ENCODE data around the gene IDUA. TPM values are rescaled to one million over a fixed set of nuclear protein-coding genes. Genes with fewer than 3 reads are reported as not detected.

Gene IDUA
- total RNA-seq, 1 experiment from 2014 or later: 10.1 TPM

- Histone ChIP-seq H3F3A (ENCODE audit: low read length, unreplicated experiment) (no peaks in the 10 kb centered on the region), H2AFZ (ENCODE audit: low read length) (no peak overlapping the region), H3K27ac (ENCODE audit: low read length) (no peak overlapping the region), H3K27me3 (ENCODE audit: low read length) (no peaks in the 10 kb centered on the region), H3K4me3 (ENCODE audit: low read length) (no peak overlapping the region), H3K9me2 (replicated peaks; ENCODE audit: low read length) (no peaks in the 10 kb centered on the region), H3K4me2 (ENCODE audit: low read length) (no peak overlapping the region), H3K4me1 (ENCODE audit: insufficient read depth, low read length) (no peaks in the 10 kb centered on the region; the same call in 1 of the 2 replicates), H3K9ac (ENCODE audit: low read length) (no peak overlapping the region), H3K36me3 (ENCODE audit: low read depth, low read length) (no peaks in the 10 kb centered on the region), H3K79me2 (ENCODE audit: low read length) (no peaks in the 10 kb centered on the region), H3K9me3 (ENCODE audit: low read length) (no peaks in the 10 kb centered on the region), H4K20me1 (ENCODE audit: low read length) (no peaks in the 10 kb centered on the region)
- no TSS peak for BruUV-seq (replicated peaks)
- intact Hi-C loops (cut with micrococcal nuclease): no loop called here
- TF ChIP-seq EZH2phosphoT487 (IDR thresholded peaks at IDR 0.05; ENCODE audit: borderline replicate concordance, low read length) (no peak), EZH2 (IDR thresholded peaks at IDR 0.05; ENCODE audit: low read length, unreplicated experiment) (no peak)
- TF ChIP-seq, protein P1, sequence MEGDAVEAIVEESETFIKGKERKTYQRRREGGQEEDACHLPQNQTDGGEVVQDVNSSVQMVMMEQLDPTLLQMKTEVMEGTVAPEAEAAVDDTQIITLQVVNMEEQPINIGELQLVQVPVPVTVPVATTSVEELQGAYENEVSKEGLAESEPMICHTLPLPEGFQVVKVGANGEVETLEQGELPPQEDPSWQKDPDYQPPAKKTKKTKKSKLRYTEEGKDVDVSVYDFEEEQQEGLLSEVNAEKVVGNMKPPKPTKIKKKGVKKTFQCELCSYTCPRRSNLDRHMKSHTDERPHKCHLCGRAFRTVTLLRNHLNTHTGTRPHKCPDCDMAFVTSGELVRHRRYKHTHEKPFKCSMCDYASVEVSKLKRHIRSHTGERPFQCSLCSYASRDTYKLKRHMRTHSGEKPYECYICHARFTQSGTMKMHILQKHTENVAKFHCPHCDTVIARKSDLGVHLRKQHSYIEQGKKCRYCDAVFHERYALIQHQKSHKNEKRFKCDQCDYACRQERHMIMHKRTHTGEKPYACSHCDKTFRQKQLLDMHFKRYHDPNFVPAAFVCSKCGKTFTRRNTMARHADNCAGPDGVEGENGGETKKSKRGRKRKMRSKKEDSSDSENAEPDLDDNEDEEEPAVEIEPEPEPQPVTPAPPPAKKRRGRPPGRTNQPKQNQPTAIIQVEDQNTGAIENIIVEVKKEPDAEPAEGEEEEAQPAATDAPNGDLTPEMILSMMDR (conservative IDR thresholded peaks at IDR 0.05; ENCODE audit: low read depth, low read length): no peak
- ATAC-seq (no peak), DNase-seq (no peak)
- CTCF ChIA-PET: no interaction called here
- POLR2A ChIA-PET (ENCODE audit: unreplicated experiment): no interaction called here
Observed at GRCh38 chr4:1033840-1034551, 47.2 kb downstream of the IDUA start.

DNA sequence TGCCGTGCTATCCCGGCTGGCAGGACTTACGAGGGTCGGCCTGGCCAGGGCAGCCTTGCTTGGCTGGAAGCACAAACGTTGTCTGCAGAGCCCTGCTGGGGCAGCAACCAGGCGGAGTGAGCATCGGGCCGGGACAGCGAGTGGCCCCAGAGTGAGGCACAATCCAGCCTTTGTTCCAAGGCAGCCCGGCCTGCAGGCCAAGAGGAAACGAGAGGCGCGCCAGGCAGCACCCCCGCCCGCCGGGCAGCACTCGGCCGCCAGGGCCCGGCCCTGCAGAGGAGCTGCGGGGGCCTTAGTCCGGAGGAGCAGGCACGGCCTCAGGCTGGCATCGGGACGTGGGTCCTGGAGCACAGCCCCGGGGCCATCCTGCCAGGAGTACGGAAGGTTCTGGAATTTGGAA, 48.7 kb downstream of the IDUA start:
- ChIA-PET POLR2A (ENCODE audit: unreplicated experiment) (no interaction called here), CTCF (no interaction called here)
- intact Hi-C loops (cut with micrococcal nuclease): no loop called here
- ATAC-seq: no peak
- no TSS peak for BruUV-seq (replicated peaks)
- no peak for DNase-seq
- no peak overlapping the region for H3K4me2 ChIP-seq (ENCODE audit: low read length)
- H4K20me1 ChIP-seq (ENCODE audit: low read length): no peaks in the 10 kb centered on the region
- H3K9me3 ChIP-seq (ENCODE audit: low read length): no peaks in the 10 kb centered on the region
- H3K4me3 ChIP-seq (ENCODE audit: low read length): no peak overlapping the region
- TF ChIP-seq EZH2phosphoT487 (IDR thresholded peaks at IDR 0.05; ENCODE audit: borderline replicate concordance, low read length): no peak
- TF ChIP-seq, protein P1 (conservative IDR thresholded peaks at IDR 0.05; ENCODE audit: low read depth, low read length): no peak
- no peak for TF ChIP-seq EZH2 (IDR thresholded peaks at IDR 0.05; ENCODE audit: low read length, unreplicated experiment)
- no peaks in the 10 kb centered on the region for H3K36me3 ChIP-seq (ENCODE audit: low read depth, low read length)
- H3K27me3 ChIP-seq (ENCODE audit: low read length): no peaks in the 10 kb centered on the region
- no peaks in the 10 kb centered on the region for H3K9me2 ChIP-seq (replicated peaks; ENCODE audit: low read length)
- H3F3A ChIP-seq (ENCODE audit: low read length, unreplicated experiment): no peaks in the 10 kb centered on the region
- no peak overlapping the region for H3K9ac ChIP-seq (ENCODE audit: low read length)
- H3K79me2 ChIP-seq (ENCODE audit: low read length): no peaks in the 10 kb centered on the region
- H2AFZ ChIP-seq (ENCODE audit: low read length): no peak overlapping the region
- H3K27ac ChIP-seq (ENCODE audit: low read length): no peak overlapping the region
- peaks cover 12% of the 10 kb centered on the region for H3K4me1 ChIP-seq (ENCODE audit: insufficient read depth, low read length)

DNA sequence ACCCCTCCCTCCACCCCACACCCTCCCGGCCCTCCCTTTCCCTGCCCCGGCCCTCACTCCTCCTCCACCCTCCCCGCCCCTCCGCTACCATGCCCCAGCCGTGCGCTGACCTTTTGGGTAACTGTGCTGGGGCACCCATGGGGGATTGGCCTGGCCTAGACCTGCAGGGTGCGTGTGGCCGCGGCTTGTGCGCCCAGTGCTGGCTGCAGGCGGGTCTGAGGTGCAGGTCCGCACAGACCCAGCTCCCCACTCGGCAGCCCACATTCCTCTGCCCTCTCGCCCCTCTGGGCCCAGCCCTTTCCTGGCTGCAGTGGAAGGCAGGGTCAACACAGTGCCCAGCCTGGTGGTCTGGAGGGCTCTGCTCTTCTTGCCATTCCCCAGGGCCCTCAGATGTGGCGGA, 49.3 kb downstream of the IDUA start:
- Histone ChIP-seq H3K27me3 (ENCODE audit: low read length) (no peaks in the 10 kb centered on the region), H3K27ac (ENCODE audit: low read length) (no peak overlapping the region), H4K20me1 (ENCODE audit: low read length) (no peaks in the 10 kb centered on the region), H3K4me1 (ENCODE audit: insufficient read depth, low read length) (peaks cover 12% of the 10 kb centered on the region), H3K9ac (ENCODE audit: low read length) (no peak overlapping the region), H3K36me3 (ENCODE audit: low read depth, low read length) (no peaks in the 10 kb centered on the region), H3K79me2 (ENCODE audit: low read length) (no peaks in the 10 kb centered on the region), H3K4me3 (ENCODE audit: low read length) (no peak overlapping the region), H2AFZ (ENCODE audit: low read length) (no peak overlapping the region), H3K4me2 (ENCODE audit: low read length) (no peak overlapping the region), H3F3A (ENCODE audit: low read length, unreplicated experiment) (no peaks in the 10 kb centered on the region), H3K9me2 (replicated peaks; ENCODE audit: low read length) (no peaks in the 10 kb centered on the region), H3K9me3 (ENCODE audit: low read length) (no peaks in the 10 kb centered on the region)
- ChIA-PET POLR2A (ENCODE audit: unreplicated experiment) (no interaction called here), CTCF (no interaction called here)
- no TSS peak for BruUV-seq (replicated peaks)
- no peak for DNase-seq
- TF ChIP-seq, protein P1 (conservative IDR thresholded peaks at IDR 0.05; ENCODE audit: low read depth, low read length): no peak
- TF ChIP-seq EZH2phosphoT487 (IDR thresholded peaks at IDR 0.05; ENCODE audit: borderline replicate concordance, low read length): no peak
- TF ChIP-seq EZH2 (IDR thresholded peaks at IDR 0.05; ENCODE audit: low read length, unreplicated experiment): no peak
- intact Hi-C loops (cut with micrococcal nuclease): no loop called here
- no peak for ATAC-seq
